ENCODE measurements around the gene ACAA1.

The ACAA1 gene

GRCh38 chr3:38136777-38137614, at the start of gene ACAA1:
Gene ACAA1 (minus strand): TSS chr3:38137127. CDS start chr3:38137035, 92 bp downstream.
- Histone ChIP-seq H3K4me3 (ENCODE audit: low read depth in 1 of 5, low read length in 5 of 5) (peak within 1 kb of the TSS; percentile 85 to 94 (median 91)), H3K27ac (ENCODE audit: low read depth, low read length) (peak within 1 kb of the TSS; percentile 98), H3K27me3 (ENCODE audit: control insufficient read depth in 5 of 5, insufficient read depth in 4 of 5, low read length in 5 of 5) (peaks cover 0 to 3% (median 0%) of the 10 kb centered on the region in 5 donors), H3K9me3 (ENCODE audit: control insufficient read depth in 5 of 5, low read length in 5 of 5) (no peaks in the 10 kb centered on the region), H3K4me1 (ENCODE audit: control insufficient read depth in 5 of 5, insufficient read depth in 5 of 5, low read length in 5 of 5) (peaks cover 16 to 79% (median 63%) of the 10 kb centered on the region in 5 donors), H3K36me3 (ENCODE audit: control insufficient read depth in 5 of 5, insufficient read depth in 5 of 5, low read length in 5 of 5) (peaks cover 0 to 47% (median 39%) of the 10 kb centered on the region in 5 donors), H3K9ac (ENCODE audit: low read length in 5 of 5) (peak within 1 kb of the TSS; percentile 89 to 95 (median 92))

DNA sequence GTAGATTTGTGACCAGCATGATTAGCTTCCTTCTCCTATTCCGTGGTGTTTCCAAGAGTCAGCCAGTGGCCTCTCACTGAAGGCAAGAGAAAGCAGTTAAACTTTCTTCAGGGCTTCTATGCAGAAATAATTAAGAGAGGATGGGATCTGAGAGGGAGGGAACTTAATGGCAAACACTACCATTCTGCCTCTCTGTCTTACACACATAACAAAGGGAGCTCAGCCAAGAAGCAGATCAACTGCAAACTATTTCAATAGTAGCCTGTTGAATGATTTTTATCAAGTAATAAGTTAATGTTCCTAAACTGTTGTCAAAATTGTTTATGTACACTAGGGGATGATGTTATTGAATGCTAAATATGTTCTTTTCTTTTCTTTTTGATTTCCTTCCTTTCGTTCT, 40.3 kb upstream of the ACAA1 start:
- Histone ChIP-seq H3K27ac (ENCODE audit: low read depth, low read length) (peak overlapping the region; percentile 13), H3K4me3 (ENCODE audit: low read depth in 1 of 5, low read length in 5 of 5) (no peak overlapping the region)

DNA sequence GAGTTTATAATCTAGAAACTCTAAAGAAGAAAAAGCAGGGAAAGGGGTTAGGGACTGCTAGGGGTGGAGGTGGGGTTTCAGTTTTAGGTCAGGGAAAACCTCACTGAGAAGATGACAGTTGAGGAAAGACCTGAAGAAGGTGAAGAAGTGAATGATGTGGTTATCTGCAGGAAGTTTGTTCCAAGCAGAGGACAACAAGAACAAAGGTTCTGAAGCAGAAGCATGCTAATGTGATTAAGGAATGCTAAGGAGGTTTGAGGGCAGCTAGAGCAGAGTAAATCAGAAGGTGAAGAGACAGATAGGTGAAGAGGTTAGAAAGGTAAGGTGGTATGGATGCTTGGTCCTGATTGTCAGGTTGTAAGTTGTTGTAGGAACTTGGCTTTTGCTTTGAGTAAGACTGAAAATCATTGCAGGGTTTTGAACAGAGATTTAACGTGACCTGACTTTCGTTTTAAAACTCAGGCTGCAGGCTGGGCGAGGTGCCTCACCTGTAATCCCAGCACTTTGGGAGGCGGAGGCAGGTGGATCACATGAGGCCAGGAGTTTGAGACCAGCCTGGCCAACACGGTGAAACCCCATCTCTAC, 37.0 kb upstream of the ACAA1 start:
- peaks cover 0 to 34% (median 14%) of the 10 kb centered on the region in 5 donors for H3K4me1 ChIP-seq (ENCODE audit: control insufficient read depth in 5 of 5, insufficient read depth in 5 of 5, low read length in 5 of 5)
- no peaks in the 10 kb centered on the region for H3K27me3 ChIP-seq (ENCODE audit: control insufficient read depth in 5 of 5, insufficient read depth in 4 of 5, low read length in 5 of 5)
- no peak overlapping the region for H3K9ac ChIP-seq (ENCODE audit: low read length in 5 of 5)
- H3K36me3 ChIP-seq (ENCODE audit: control insufficient read depth in 5 of 5, insufficient read depth in 5 of 5, low read length in 5 of 5) = no peaks in the 10 kb centered on the region
- H3K4me3 ChIP-seq (ENCODE audit: low read depth in 1 of 5, low read length in 5 of 5) = no peak overlapping the region
- H3K9me3 ChIP-seq (ENCODE audit: control insufficient read depth in 5 of 5, low read length in 5 of 5) = no peaks in the 10 kb centered on the region
- no peak overlapping the region for H3K27ac ChIP-seq (ENCODE audit: low read depth, low read length)

More for the DNA sequence above, 40.3 kb upstream of the ACAA1 start:
- no peaks in the 10 kb centered on the region for H3K27me3 ChIP-seq (ENCODE audit: control insufficient read depth in 5 of 5, insufficient read depth in 4 of 5, low read length in 5 of 5)
- H3K4me1 ChIP-seq (ENCODE audit: control insufficient read depth in 5 of 5, insufficient read depth in 5 of 5, low read length in 5 of 5) = peaks cover 0 to 27% (median 11%) of the 10 kb centered on the region in 5 donors
- H3K36me3 ChIP-seq (ENCODE audit: control insufficient read depth in 5 of 5, insufficient read depth in 5 of 5, low read length in 5 of 5) = no peaks in the 10 kb centered on the region
- H3K9ac ChIP-seq (ENCODE audit: low read length in 5 of 5) = no peak overlapping the region
- H3K9me3 ChIP-seq (ENCODE audit: control insufficient read depth in 5 of 5, low read length in 5 of 5) = no peaks in the 10 kb centered on the region

GRCh38 chr3:38171622-38172021, 34.7 kb upstream of the ACAA1 start:
- Histone ChIP-seq H3K4me3 (ENCODE audit: low read depth in 1 of 5, low read length in 5 of 5) (no peak overlapping the region), H3K9ac (ENCODE audit: low read length in 5 of 5) (peak overlapping the region in 1 of 5 donors; percentile 2), H3K27me3 (ENCODE audit: control insufficient read depth in 5 of 5, insufficient read depth in 4 of 5, low read length in 5 of 5) (no peaks in the 10 kb centered on the region), H3K27ac (ENCODE audit: low read depth, low read length) (peak overlapping the region; percentile 4), H3K9me3 (ENCODE audit: control insufficient read depth in 5 of 5, low read length in 5 of 5) (no peaks in the 10 kb centered on the region), H3K36me3 (ENCODE audit: control insufficient read depth in 5 of 5, insufficient read depth in 5 of 5, low read length in 5 of 5) (no peaks in the 10 kb centered on the region), H3K4me1 (ENCODE audit: control insufficient read depth in 5 of 5, insufficient read depth in 5 of 5, low read length in 5 of 5) (peaks cover 0 to 38% (median 20%) of the 10 kb centered on the region in 5 donors)

DNA sequence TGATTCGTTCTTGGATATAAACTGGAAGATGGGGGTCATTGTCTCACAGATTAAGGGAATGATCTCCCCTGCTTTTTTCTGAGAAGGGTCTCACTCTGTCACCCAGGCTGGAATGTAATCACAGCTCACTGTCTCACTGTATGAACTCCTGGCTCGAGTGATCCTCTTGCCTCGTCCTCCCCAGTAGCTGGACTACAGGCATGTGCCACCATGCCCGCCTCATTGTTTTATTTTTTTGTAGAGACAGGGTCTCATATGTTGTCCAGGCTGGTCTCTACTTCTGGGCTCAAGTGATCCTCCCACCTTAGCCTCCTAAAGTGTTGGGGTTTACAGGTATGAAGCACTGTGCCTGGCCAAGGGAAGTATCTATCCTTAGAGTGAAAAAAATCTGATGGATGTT, 33.8 kb upstream of the ACAA1 start:
- Histone ChIP-seq H3K27ac (ENCODE audit: low read depth, low read length) (no peak overlapping the region), H3K9me3 (ENCODE audit: control insufficient read depth in 5 of 5, low read length in 5 of 5) (no peaks in the 10 kb centered on the region), H3K9ac (ENCODE audit: low read length in 5 of 5) (peak overlapping the region in 1 of 5 donors; percentile 8), H3K4me1 (ENCODE audit: control insufficient read depth in 5 of 5, insufficient read depth in 5 of 5, low read length in 5 of 5) (peaks cover 0 to 47% (median 27%) of the 10 kb centered on the region in 5 donors), H3K27me3 (ENCODE audit: control insufficient read depth in 5 of 5, insufficient read depth in 4 of 5, low read length in 5 of 5) (no peaks in the 10 kb centered on the region), H3K4me3 (ENCODE audit: low read depth in 1 of 5, low read length in 5 of 5) (no peak overlapping the region), H3K36me3 (ENCODE audit: control insufficient read depth in 5 of 5, insufficient read depth in 5 of 5, low read length in 5 of 5) (no peaks in the 10 kb centered on the region)

DNA sequence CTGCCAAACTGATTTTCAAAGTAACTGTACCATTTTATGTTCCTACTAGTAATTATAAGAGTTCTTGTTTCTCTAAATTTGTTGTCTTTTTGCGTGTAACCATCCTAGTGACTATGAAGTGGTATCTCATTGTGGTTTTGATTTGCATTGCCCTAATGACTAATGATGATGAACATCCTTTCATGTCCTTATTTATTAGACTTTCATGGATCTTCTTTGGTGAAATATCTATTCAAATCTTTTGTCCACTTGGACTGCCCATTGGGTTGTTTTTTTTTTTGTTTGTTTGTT, 32.0 kb upstream of the ACAA1 start:
- Histone ChIP-seq H3K36me3 (ENCODE audit: control insufficient read depth in 5 of 5, insufficient read depth in 5 of 5, low read length in 5 of 5) (no peaks in the 10 kb centered on the region), H3K4me3 (ENCODE audit: low read depth in 1 of 5, low read length in 5 of 5) (no peak overlapping the region), H3K9ac (ENCODE audit: low read length in 5 of 5) (no peak overlapping the region), H3K27me3 (ENCODE audit: control insufficient read depth in 5 of 5, insufficient read depth in 4 of 5, low read length in 5 of 5) (no peaks in the 10 kb centered on the region), H3K27ac (ENCODE audit: low read depth, low read length) (no peak overlapping the region), H3K9me3 (ENCODE audit: control insufficient read depth in 5 of 5, low read length in 5 of 5) (no peaks in the 10 kb centered on the region), H3K4me1 (ENCODE audit: control insufficient read depth in 5 of 5, insufficient read depth in 5 of 5, low read length in 5 of 5) (peaks cover 2 to 41% (median 31%) of the 10 kb centered on the region in 5 donors)

- Histone ChIP-seq H3K4me3 (ENCODE audit: low read depth in 1 of 5, low read length in 5 of 5) (no peak overlapping the region), H3K27me3 (ENCODE audit: control insufficient read depth in 5 of 5, insufficient read depth in 4 of 5, low read length in 5 of 5) (no peaks in the 10 kb centered on the region), H3K9ac (ENCODE audit: low read length in 5 of 5) (peak overlapping the region in 1 of 5 donors; percentile 41), H3K9me3 (ENCODE audit: control insufficient read depth in 5 of 5, low read length in 5 of 5) (no peaks in the 10 kb centered on the region), H3K27ac (ENCODE audit: low read depth, low read length) (no peak overlapping the region), H3K36me3 (ENCODE audit: control insufficient read depth in 5 of 5, insufficient read depth in 5 of 5, low read length in 5 of 5) (no peaks in the 10 kb centered on the region), H3K4me1 (ENCODE audit: control insufficient read depth in 5 of 5, insufficient read depth in 5 of 5, low read length in 5 of 5) (peaks cover 2 to 41% (median 33%) of the 10 kb centered on the region in 5 donors)
Observed at GRCh38 chr3:38168151-38169026, 31.5 kb upstream of the ACAA1 start.

DNA sequence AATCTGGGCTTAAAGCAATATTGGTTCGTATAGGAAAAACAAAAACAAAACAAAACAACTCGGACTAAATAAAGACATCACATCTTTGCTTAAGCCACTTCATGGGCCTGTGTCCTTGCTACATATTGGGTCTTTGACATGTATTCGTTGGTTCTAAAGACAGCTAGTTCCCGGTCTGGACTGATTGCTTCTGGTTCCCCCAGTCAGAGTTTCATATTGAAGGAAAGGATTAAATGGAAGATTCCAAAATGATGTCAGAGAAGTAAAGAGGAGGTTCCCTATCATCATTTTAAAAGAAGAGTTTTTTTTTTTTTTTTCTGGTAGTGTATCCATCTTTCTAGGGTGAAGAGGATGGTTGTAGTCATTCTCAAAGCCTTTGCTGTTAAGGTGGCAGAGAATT, 30.7 kb upstream of the ACAA1 start:
- peak overlapping the region in 1 of 5 donors; percentile 41 for H3K9ac ChIP-seq (ENCODE audit: low read length in 5 of 5)
- H3K9me3 ChIP-seq (ENCODE audit: control insufficient read depth in 5 of 5, low read length in 5 of 5) = no peaks in the 10 kb centered on the region
- no peaks in the 10 kb centered on the region for H3K36me3 ChIP-seq (ENCODE audit: control insufficient read depth in 5 of 5, insufficient read depth in 5 of 5, low read length in 5 of 5)
- H3K4me3 ChIP-seq (ENCODE audit: low read depth in 1 of 5, low read length in 5 of 5) = no peak overlapping the region
- peaks cover 2 to 34% (median 26%) of the 10 kb centered on the region in 5 donors for H3K4me1 ChIP-seq (ENCODE audit: control insufficient read depth in 5 of 5, insufficient read depth in 5 of 5, low read length in 5 of 5)
- H3K27ac ChIP-seq (ENCODE audit: low read depth, low read length) = no peak overlapping the region
- H3K27me3 ChIP-seq (ENCODE audit: control insufficient read depth in 5 of 5, insufficient read depth in 4 of 5, low read length in 5 of 5) = no peaks in the 10 kb centered on the region

- H3K9ac ChIP-seq (ENCODE audit: low read length in 5 of 5) = peak overlapping the region in 4 of 5 donors; percentile 72 to 91 (median 82)
- no peaks in the 10 kb centered on the region for H3K27me3 ChIP-seq (ENCODE audit: control insufficient read depth in 5 of 5, insufficient read depth in 4 of 5, low read length in 5 of 5)
Observed at GRCh38 chr3:38165722-38166387, 28.9 kb upstream of the ACAA1 start.

More at GRCh38 chr3:38165722-38166387, 28.9 kb upstream of the ACAA1 start:
- H3K4me3 ChIP-seq (ENCODE audit: low read depth in 1 of 5, low read length in 5 of 5) = peak overlapping the region; percentile 73 to 84 (median 78)
- peak overlapping the region; percentile 98 for H3K27ac ChIP-seq (ENCODE audit: low read depth, low read length)
- no peaks in the 10 kb centered on the region for H3K9me3 ChIP-seq (ENCODE audit: control insufficient read depth in 5 of 5, low read length in 5 of 5)
- no peaks in the 10 kb centered on the region for H3K36me3 ChIP-seq (ENCODE audit: control insufficient read depth in 5 of 5, insufficient read depth in 5 of 5, low read length in 5 of 5)
- peaks cover 2 to 27% (median 17%) of the 10 kb centered on the region in 5 donors for H3K4me1 ChIP-seq (ENCODE audit: control insufficient read depth in 5 of 5, insufficient read depth in 5 of 5, low read length in 5 of 5)

All from subcutaneous abdominal adipose tissue (tissue), 5 donors.